ENCODE measurements around the gene TOMM6. TPM values are rescaled to one million over a fixed set of nuclear protein-coding genes. Genes with fewer than 3 reads are reported as not detected.

The TOMM6 gene
- total RNA-seq, 1 donor from 2014 or later, result 123 TPM

- no peak for DNase-seq (ENCODE audit: low spot score)
Observed at GRCh38 chr6:41823178-41823577, 35.7 kb downstream of the TOMM6 start.

GRCh38 chr6:41824571-41825569 lies 37.4 kb downstream of the TOMM6 start:
- no peak for DNase-seq (ENCODE audit: low spot score)

- DNase-seq (ENCODE audit: low spot score), result no peak
Observed at GRCh38 chr6:41826343-41827022, 39.0 kb downstream of the TOMM6 start.

GRCh38 chr6:41832263-41832662 lies 44.8 kb downstream of the TOMM6 start:
- no peak for DNase-seq (ENCODE audit: low spot score)

DNA sequence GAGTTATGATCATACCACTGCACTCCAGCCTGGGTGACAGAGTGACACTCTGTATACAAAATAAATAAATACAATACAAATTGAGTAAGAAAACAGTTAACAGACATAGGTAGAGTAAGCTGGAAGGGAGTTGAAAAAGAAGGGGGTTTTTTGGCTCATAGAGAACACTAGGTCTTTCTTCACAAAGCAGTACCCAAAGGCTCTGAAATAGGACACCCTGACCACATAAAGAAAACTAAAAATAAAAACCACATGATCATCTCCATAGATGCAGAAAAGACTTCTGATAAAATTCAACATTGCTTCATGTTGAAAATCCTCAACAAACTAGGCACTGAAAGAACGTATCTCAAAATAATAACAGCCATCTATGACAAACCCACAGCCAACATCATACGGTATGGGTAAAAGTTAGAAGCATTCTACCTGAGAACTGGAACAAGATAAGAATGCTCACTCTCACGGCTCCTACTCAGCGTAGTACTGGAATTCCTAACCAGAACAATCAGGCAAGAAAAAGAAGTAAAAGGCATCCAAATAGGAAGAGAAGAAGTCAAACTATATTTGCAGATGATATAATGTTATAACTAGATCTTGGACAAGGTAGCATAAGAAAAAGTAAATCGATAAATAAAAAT lies 48.6 kb downstream of the TOMM6 start:
- DNase-seq (ENCODE audit: low spot score), result no peak

DNA sequence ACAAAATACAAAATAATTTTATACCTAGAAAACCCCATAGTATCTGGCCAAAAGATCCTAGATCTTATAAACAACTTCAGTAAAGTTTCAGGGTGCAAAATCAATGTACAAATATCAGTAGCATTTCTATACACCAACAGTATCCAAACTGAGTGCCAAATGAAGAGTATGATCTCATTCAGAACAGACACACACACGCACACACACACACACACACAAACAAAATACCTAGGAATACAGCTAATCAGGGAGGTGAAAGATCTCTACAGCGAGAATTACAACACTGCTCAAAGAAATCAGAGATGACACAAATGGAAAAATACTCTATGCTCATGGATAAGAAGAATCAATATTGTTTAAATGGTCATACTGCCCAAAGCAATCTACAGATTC lies 49.2 kb downstream of the TOMM6 start:
- no peak for DNase-seq (ENCODE audit: low spot score)

Other genes starting within 250 kb of the TOMM6 start
- gene FOXP4, start 241.3 kb upstream of the TOMM6 start, total RNA-seq, result 66.5 TPM
- 7.3 TPM for gene MDFI, start 149.2 kb upstream of the TOMM6 start, total RNA-seq
- gene TFEB, start 52.1 kb upstream of the TOMM6 start, total RNA-seq, result 41.7 TPM
- gene PGC, start 40.3 kb upstream of the TOMM6 start, total RNA-seq, result 6.7 TPM
- gene FRS3, start 7.8 kb upstream of the TOMM6 start, total RNA-seq, result 6.3 TPM
- gene PRICKLE4, start 6.9 kb upstream of the TOMM6 start, total RNA-seq, result 13.1 TPM
- 3.3 TPM for gene USP49, start 107.7 kb downstream of the TOMM6 start, total RNA-seq
- 26.7 TPM for gene MED20, start 133.4 kb downstream of the TOMM6 start, total RNA-seq
- gene BYSL, start 133.8 kb downstream of the TOMM6 start, total RNA-seq, result 9.6 TPM
- 103 TPM for gene CCND3, start 154.1 kb downstream of the TOMM6 start, total RNA-seq